H9 (cell line): ENCODE results near the gene CNGA4. TPM values are rescaled to one million over a fixed set of nuclear protein-coding genes. Genes with fewer than 3 reads are reported as not detected.
A peak's percentile ranks its signal among the peaks of the same experiment; 100 is the strongest.

Experiments
- DNase-seq: peaks from one replicate; pipeline ENCODE4 v3.0.0-alpha.2; 2017
- H2AFZ ChIP-seq: one replicate; pipeline ENCODE4 v1.6.1; 2013; ENCODE audit warnings: mild to moderate bottlenecking, low read length, control low read depth, moderate library complexity
- H2AK5ac ChIP-seq: 2 replicates; pipeline ENCODE4 v1.6.1; 2013; ENCODE audit warnings: low read length, control low read depth, mixed read lengths; ENCODE audit not compliant: insufficient read length
- H2BK120ac ChIP-seq: one replicate; pipeline ENCODE4 v1.6.1; 2013; ENCODE audit warnings: low read depth, mild to moderate bottlenecking, low read length, control low read depth, inconsistent platforms; ENCODE audit not compliant: poor library complexity, severe bottlenecking
- H2BK12ac ChIP-seq: 2 replicates; pipeline ENCODE4 v1.6.1; 2013; ENCODE audit warnings: low read length, control low read depth, mixed read lengths, low read depth; ENCODE audit not compliant: insufficient read length
- H2BK15ac ChIP-seq: 2 replicates; pipeline ENCODE4 v1.6.1; 2013; ENCODE audit warnings: low read depth, low read length, control low read depth
- H2BK20ac ChIP-seq: one replicate; pipeline ENCODE4 v1.6.1; 2013; ENCODE audit warnings: low read depth, mild to moderate bottlenecking, low read length, control low read depth, inconsistent platforms; ENCODE audit not compliant: poor library complexity, severe bottlenecking
- H2BK5ac ChIP-seq: 2 replicates; pipeline ENCODE4 v1.6.1; 2013; ENCODE audit warnings: low read length, control low read depth, mixed read lengths; ENCODE audit not compliant: insufficient read length
- H3K14ac ChIP-seq: 2 replicates; pipeline ENCODE4 v1.6.1; 2013; ENCODE audit warnings: low read length, control low read depth; ENCODE audit not compliant: insufficient read depth
- H3K18ac ChIP-seq: 2 replicates; pipeline ENCODE4 v1.6.1; 2013; ENCODE audit warnings: low read depth, mild to moderate bottlenecking, mixed read lengths, low read length, control low read depth; ENCODE audit not compliant: insufficient read length
- H3K23ac ChIP-seq: 2 replicates; pipeline ENCODE4 v1.6.1; 2013; ENCODE audit warnings: low read length, control low read depth, mixed read lengths, low read depth; ENCODE audit not compliant: insufficient read length
- H3K23me2 ChIP-seq: 2 replicates; pipeline ENCODE4 v1.6.1; 2013; ENCODE audit warnings: low read depth, mild to moderate bottlenecking, mixed read lengths, low read length, control low read depth; ENCODE audit not compliant: insufficient read length, poor library complexity, severe bottlenecking
- H3K27ac ChIP-seq: 2 replicates; pipeline ENCODE4 v1.5.1; 2013; ENCODE audit warnings: low read length, control low read depth, mixed read lengths, low read depth; ENCODE audit not compliant: insufficient read length
- H3K27me3 ChIP-seq: 2 replicates; pipeline ENCODE4 v1.6.1; 2013; ENCODE audit warnings: low read length, control low read depth, inconsistent platforms; ENCODE audit not compliant: insufficient read depth
- H3K4ac ChIP-seq: 2 replicates; pipeline ENCODE4 v1.6.1; 2013; ENCODE audit warnings: low read depth, mild to moderate bottlenecking, control low read depth, inconsistent platforms, low read length, moderate library complexity
- H3K4me1 ChIP-seq: 2 replicates; pipeline ENCODE4 v1.6.1; 2013; ENCODE audit warnings: low read length, control low read depth, inconsistent platforms; ENCODE audit not compliant: insufficient read depth
- H3K4me2 ChIP-seq: 2 replicates; pipeline ENCODE4 v1.6.1; 2013; ENCODE audit warnings: low read length, control low read depth, mixed read lengths; ENCODE audit not compliant: insufficient read length, insufficient read depth
- H3K56ac ChIP-seq: 2 replicates; pipeline ENCODE4 v1.6.1; 2013; ENCODE audit warnings: low read depth, mild to moderate bottlenecking, mixed read lengths, low read length, control low read depth; ENCODE audit not compliant: insufficient read length
- H3K79me1 ChIP-seq: 2 replicates; pipeline ENCODE4 v1.6.1; 2013; ENCODE audit warnings: low read depth, mild to moderate bottlenecking, moderate library complexity, low read length, control low read depth, inconsistent platforms; ENCODE audit not compliant: insufficient read depth, poor library complexity, severe bottlenecking
- H3K79me2 ChIP-seq: 2 replicates; pipeline ENCODE4 v1.6.1; 2013; ENCODE audit warnings: low read length, control low read depth, inconsistent platforms; ENCODE audit not compliant: insufficient read depth
- H3K9ac ChIP-seq: 2 replicates; pipeline ENCODE4 v1.6.1; 2013; ENCODE audit warnings: low read length, control low read depth, mixed read lengths; ENCODE audit not compliant: insufficient read length; ENCODE audit errors: extremely low read depth
- H3K9me3 ChIP-seq: one replicate; pipeline ENCODE4 v1.6.1; 2013; ENCODE audit warnings: low read depth, low read length, inconsistent platforms; ENCODE audit not compliant: control insufficient read depth
- H3T11ph ChIP-seq: one replicate; pipeline ENCODE4 v1.6.1; 2013; ENCODE audit warnings: mild to moderate bottlenecking, low read length, control low read depth, inconsistent platforms
- H4K20me1 ChIP-seq: one replicate; pipeline ENCODE4 v1.6.1; 2013; ENCODE audit not compliant: control insufficient read depth, insufficient read length, insufficient read depth
- H4K5ac ChIP-seq: 2 replicates; pipeline ENCODE4 v1.6.1; 2013; ENCODE audit warnings: low read depth, mild to moderate bottlenecking, mixed read lengths, low read length, control low read depth; ENCODE audit not compliant: insufficient read length
- H4K8ac ChIP-seq: replicated peaks from 2 replicates; pipeline ENCODE4 v1.6.1; 2013; ENCODE audit warnings: low read length, control low read depth, mixed read lengths, low read depth; ENCODE audit not compliant: insufficient read length
- H4K91ac ChIP-seq: 2 replicates; pipeline ENCODE4 v1.6.1; 2013; ENCODE audit warnings: low read depth, mild to moderate bottlenecking, moderate library complexity, mixed read lengths, low read length, control low read depth; ENCODE audit not compliant: insufficient read length
- H3K27ac Mint-ChIP-seq, 3 experiments: 2 replicates in 2 of 3; 3 replicates in 1 of 3; pipeline ENCODE4 v1.8.0; 2020 to 2021; ENCODE audit warnings: mixed read lengths in 3 of 3, mild to moderate bottlenecking in 1 of 3, moderate library complexity in 1 of 3
- H3K27me3 Mint-ChIP-seq: 2 replicates; pipeline ENCODE4 v1.8.0; 2021; ENCODE audit warnings: low read depth, mild to moderate bottlenecking, moderate library complexity, mixed read lengths
- H3K36me3 Mint-ChIP-seq, 3 experiments: 2 replicates in 2 of 3; 3 replicates in 1 of 3; pipeline ENCODE4 v1.8.0; 2020 to 2021; ENCODE audit warnings: low read depth in 3 of 3, mixed read lengths in 3 of 3; ENCODE audit not compliant: insufficient read depth in 1 of 3
- H3K4me1 Mint-ChIP-seq, 2 experiments: 2 replicates each; pipeline ENCODE4 v1.8.0; 2020; ENCODE audit warnings: mixed read lengths in 2 of 2
- H3K4me3 Mint-ChIP-seq, 2 experiments: 2 replicates in 1 of 2; 3 replicates in 1 of 2; pipeline ENCODE4 v1.8.0; 2020 to 2021; ENCODE audit warnings: mild to moderate bottlenecking in 2 of 2, mixed read lengths in 2 of 2, moderate library complexity in 1 of 2
- H3K9me3 Mint-ChIP-seq, 2 experiments: 2 replicates in 1 of 2; 3 replicates in 1 of 2; pipeline ENCODE4 v1.8.0; 2020; ENCODE audit warnings: mild to moderate bottlenecking in 2 of 2, mixed read lengths in 2 of 2, moderate library complexity in 1 of 2
- WGBS: extraction: QIAGEN DNeasy Blood & Tissue Kit; methylation state at CpG from one replicate; pipeline ENCODE4 v1.1.7; 2013; ENCODE audit warnings: missing lambda C conversion rate, low lambda C conversion rate, mixed read lengths; ENCODE audit not compliant: insufficient read length; ENCODE audit errors: extremely low coverage; 5-methylcytosine and 5-hydroxymethylcytosine counted together
- total RNA-seq: library from RNA; stranded (reverse); gene quantifications from 2 replicates; pipeline ENCODE4 v1.2.1, GENCODE V29; 2021
- TF ChIP-seq, protein P1 (sequence below): fragments of 200-600 bp; sonication (generic); conservative IDR thresholded peaks from 3 replicates; pipeline ENCODE4 v1.8.0; 2021; ENCODE audit warnings: antibody characterized with exemption, mild to moderate bottlenecking

CNGA4 gene
- total RNA-seq, 1 experiment from 2014 or later, result 0.11 TPM

DNA sequence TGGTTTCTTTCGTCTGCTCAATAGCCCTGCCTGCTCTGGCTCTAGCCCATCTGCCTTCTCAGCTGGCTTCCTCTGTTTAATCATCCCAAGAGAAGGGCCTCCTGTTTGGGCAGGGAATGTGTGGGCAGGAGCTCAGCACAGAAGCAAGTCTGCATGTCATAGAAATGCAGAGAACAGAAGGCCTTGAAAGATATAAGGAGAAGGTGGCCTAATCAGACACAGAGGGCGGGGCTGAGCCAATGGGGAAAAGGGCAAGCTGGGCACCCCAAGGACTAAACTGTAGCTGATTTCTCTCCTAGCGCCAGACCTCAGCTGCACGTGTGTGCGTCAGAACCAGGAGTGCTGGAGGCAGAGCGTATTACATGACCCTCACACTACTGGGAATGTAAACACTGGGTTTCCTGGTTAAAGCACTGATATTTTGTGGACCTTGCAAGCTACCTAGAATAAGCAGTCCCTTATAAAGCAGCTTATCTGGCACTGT is 13.1 kb downstream of the CNGA4 start:
- no peak overlapping the region for H2AK5ac ChIP-seq
- H3K79me2 ChIP-seq, result no peaks in the 10 kb centered on the region
- peak overlapping the region in 1 of 3 experiments; percentile 15; a peak in 1 of 7 replicates for H3K27ac Mint-ChIP-seq
- H2BK15ac ChIP-seq, result no peak overlapping the region
- no peaks in the 10 kb centered on the region for H3K27me3 ChIP-seq
- peaks cover 10% of the 10 kb centered on the region in 2 experiments for H3K4me1 Mint-ChIP-seq
- no peaks in the 10 kb centered on the region for H3K23me2 ChIP-seq
- no peak overlapping the region for H2BK120ac ChIP-seq
- H3K27ac ChIP-seq, result no peak overlapping the region
- no peak overlapping the region for H3K14ac ChIP-seq
- no peaks in the 10 kb centered on the region for H3K36me3 Mint-ChIP-seq
- H3T11ph ChIP-seq, result no peak overlapping the region
- no peak overlapping the region for H2BK5ac ChIP-seq
- peaks cover 7% of the 10 kb centered on the region for H3K27me3 Mint-ChIP-seq
- H3K9ac ChIP-seq, result no peak overlapping the region
- H3K79me1 ChIP-seq, result no peaks in the 10 kb centered on the region
- no peak overlapping the region for H3K4ac ChIP-seq
- no peak overlapping the region for H2AFZ ChIP-seq
- no peak overlapping the region for H3K56ac ChIP-seq
- no peak overlapping the region for H2BK20ac ChIP-seq
- H3K4me2 ChIP-seq, result no peak overlapping the region
- no CpG with 5 or more reads among the region's 6 CpGs for WGBS
- no peaks in the 10 kb centered on the region for H3K4me1 ChIP-seq
- no peak overlapping the region for H3K4me3 Mint-ChIP-seq
- H3K9me3 ChIP-seq, result no peaks in the 10 kb centered on the region
- no peak overlapping the region for H3K18ac ChIP-seq
- H4K91ac ChIP-seq, result no peak overlapping the region
- DNase-seq, result no peak
- H2BK12ac ChIP-seq, result no peak overlapping the region
- no peak overlapping the region for H4K8ac ChIP-seq
- H3K9me3 Mint-ChIP-seq, result no peaks in the 10 kb centered on the region; a peak in 1 of 5 replicates
- no peak overlapping the region for H4K5ac ChIP-seq
- TF ChIP-seq, protein P1, sequence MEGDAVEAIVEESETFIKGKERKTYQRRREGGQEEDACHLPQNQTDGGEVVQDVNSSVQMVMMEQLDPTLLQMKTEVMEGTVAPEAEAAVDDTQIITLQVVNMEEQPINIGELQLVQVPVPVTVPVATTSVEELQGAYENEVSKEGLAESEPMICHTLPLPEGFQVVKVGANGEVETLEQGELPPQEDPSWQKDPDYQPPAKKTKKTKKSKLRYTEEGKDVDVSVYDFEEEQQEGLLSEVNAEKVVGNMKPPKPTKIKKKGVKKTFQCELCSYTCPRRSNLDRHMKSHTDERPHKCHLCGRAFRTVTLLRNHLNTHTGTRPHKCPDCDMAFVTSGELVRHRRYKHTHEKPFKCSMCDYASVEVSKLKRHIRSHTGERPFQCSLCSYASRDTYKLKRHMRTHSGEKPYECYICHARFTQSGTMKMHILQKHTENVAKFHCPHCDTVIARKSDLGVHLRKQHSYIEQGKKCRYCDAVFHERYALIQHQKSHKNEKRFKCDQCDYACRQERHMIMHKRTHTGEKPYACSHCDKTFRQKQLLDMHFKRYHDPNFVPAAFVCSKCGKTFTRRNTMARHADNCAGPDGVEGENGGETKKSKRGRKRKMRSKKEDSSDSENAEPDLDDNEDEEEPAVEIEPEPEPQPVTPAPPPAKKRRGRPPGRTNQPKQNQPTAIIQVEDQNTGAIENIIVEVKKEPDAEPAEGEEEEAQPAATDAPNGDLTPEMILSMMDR, result no peak
- no peaks in the 10 kb centered on the region for H4K20me1 ChIP-seq
- H3K23ac ChIP-seq, result no peak overlapping the region
